Activated T-cell treated with anti-CD3 and anti-CD28 coated beads, Interleukin-2, amount 50 U/mL, for 72 hours (primary cell): ENCODE results near the gene MACC1. TPM values are rescaled to one million over a fixed set of nuclear protein-coding genes. Genes with fewer than 3 reads are reported as not detected.
A peak's percentile ranks its signal among the peaks of the same experiment; 100 is the strongest.

ENCODE experiments used
- ATAC-seq, 2 donors: fragments of 150-1000 bp; cut with Tn5 transposase; replicated peaks in 1 of 2; 2 replicates each; pipeline ENCODE4 v1.10.0; 2021; ENCODE audit warnings: moderate library complexity in 2 of 2, mild to moderate bottlenecking in 1 of 2
- DNase-seq, 2 donors: peaks; one replicate each; pipeline ENCODE4 v3.0.0; 2021 to 2022; ENCODE audit warnings: mixed read lengths in 1 of 2
- H3K27ac Mint-ChIP-seq: one replicate; pipeline ENCODE4 v1.8.0; 2022; ENCODE audit warnings: mild to moderate bottlenecking, moderate library complexity, mixed read lengths
- H3K27me3 Mint-ChIP-seq: one replicate; pipeline ENCODE4 v1.8.0; 2022; ENCODE audit warnings: low read depth, mixed read lengths
- H3K36me3 Mint-ChIP-seq, 2 donors: one replicate each; pipeline ENCODE4 v1.8.0; 2022; ENCODE audit warnings: mixed read lengths in 2 of 2, mild to moderate bottlenecking in 1 of 2; ENCODE audit not compliant: insufficient read depth in 2 of 2
- H3K4me1 Mint-ChIP-seq: one replicate; pipeline ENCODE4 v1.8.0; 2022; ENCODE audit warnings: low read depth, mixed read lengths
- H3K4me3 Mint-ChIP-seq, 2 donors: one replicate each; pipeline ENCODE4 v1.8.0; 2022; ENCODE audit warnings: mild to moderate bottlenecking in 2 of 2, mixed read lengths in 2 of 2, moderate library complexity in 2 of 2
- H3K9me3 Mint-ChIP-seq, 2 donors: one replicate each; pipeline ENCODE4 v1.8.0; 2022; ENCODE audit warnings: mixed read lengths in 2 of 2
- total RNA-seq, 2 donors: library from RNA; stranded (reverse); gene quantifications; one replicate each; pipeline ENCODE4 v1.2.3, GENCODE V29; 2022

Gene MACC1, protein sequence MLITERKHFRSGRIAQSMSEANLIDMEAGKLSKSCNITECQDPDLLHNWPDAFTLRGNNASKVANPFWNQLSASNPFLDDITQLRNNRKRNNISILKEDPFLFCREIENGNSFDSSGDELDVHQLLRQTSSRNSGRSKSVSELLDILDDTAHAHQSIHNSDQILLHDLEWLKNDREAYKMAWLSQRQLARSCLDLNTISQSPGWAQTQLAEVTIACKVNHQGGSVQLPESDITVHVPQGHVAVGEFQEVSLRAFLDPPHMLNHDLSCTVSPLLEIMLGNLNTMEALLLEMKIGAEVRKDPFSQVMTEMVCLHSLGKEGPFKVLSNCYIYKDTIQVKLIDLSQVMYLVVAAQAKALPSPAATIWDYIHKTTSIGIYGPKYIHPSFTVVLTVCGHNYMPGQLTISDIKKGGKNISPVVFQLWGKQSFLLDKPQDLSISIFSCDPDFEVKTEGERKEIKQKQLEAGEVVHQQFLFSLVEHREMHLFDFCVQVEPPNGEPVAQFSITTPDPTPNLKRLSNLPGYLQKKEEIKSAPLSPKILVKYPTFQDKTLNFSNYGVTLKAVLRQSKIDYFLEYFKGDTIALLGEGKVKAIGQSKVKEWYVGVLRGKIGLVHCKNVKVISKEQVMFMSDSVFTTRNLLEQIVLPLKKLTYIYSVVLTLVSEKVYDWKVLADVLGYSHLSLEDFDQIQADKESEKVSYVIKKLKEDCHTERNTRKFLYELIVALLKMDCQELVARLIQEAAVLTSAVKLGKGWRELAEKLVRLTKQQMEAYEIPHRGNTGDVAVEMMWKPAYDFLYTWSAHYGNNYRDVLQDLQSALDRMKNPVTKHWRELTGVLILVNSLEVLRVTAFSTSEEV
- under 1 TPM; 0.12 to 0.22 TPM for total RNA-seq

DNA sequence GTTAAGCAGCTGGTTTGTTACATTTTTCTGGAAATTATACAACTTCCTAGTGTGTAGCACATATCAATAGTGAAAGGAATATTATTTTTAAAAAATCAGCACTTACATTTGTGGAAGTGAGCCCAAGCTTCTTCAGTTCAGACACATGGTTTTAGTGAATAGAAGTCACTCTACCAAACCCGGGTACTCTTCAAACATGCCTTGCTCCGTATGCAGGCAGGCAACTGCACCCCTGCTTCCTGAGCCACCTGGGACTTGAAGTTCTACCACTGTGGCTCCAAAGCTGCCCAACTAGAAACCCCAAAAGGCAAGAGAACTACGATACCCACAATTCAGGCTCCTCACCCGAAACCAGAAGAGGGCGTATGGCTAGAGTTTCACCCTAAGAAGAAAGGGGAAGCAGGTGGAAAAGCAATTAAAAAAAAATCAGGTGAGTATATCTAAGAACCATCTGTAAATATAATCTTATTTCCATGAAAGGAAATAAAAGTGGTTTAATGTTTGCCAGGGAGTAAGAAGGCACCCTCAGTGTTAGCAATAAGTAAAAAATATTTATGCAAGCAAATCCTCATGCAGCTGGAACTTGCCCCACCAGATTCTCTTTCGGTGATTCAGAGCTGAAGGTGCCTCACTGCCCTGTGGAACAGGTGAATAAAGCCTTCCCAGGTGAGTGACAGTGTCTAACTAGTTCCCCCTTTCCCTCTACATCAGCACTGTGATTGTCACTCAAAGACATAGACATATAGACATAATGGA lies at the start of gene MACC1:
MACC1 (minus strand) TSS at position 192 of the 756 bp plus-strand sequence. CDS start 55,522 bp downstream, outside the sequence.
- Mint-ChIP-seq H3K4me3 (peak within 1 kb of the TSS in 1 of 2 donors; percentile 49), H3K9me3 (peaks cover 0 to 2% of the 10 kb centered on the region in 2 donors), H3K27me3 (peaks cover 15% of the 10 kb centered on the region), H3K4me1 (peaks cover 17% of the 10 kb centered on the region), H3K27ac (no peak within 1 kb of the TSS), H3K36me3 (no peaks in the 10 kb centered on the region)
- DNase-seq (no peak), ATAC-seq (peak; percentile 28 to 50)

DNA sequence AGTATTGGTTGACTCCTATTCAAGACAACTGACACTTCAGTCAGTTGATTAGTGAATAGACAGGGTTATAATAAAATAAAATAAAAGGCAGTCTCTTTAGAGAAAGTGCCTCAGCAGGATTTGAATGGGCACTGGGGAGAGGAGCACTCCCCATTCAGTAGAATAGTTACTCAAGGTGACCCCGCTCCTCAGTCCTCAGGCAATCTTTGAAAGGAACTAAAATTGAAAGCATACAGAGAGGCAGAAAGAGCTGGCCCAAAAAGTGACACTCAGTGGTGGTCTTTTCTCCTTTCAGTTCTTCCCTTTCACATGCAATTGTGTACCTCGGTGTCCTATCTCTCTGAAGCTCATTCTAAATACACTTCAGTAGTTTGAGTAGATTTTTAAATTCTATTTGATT lies 47.4 kb upstream of the MACC1 start:
- ATAC-seq, result no peak
- no peak overlapping the region for H3K27ac Mint-ChIP-seq
- H3K4me1 Mint-ChIP-seq, result no peaks in the 10 kb centered on the region

DNA sequence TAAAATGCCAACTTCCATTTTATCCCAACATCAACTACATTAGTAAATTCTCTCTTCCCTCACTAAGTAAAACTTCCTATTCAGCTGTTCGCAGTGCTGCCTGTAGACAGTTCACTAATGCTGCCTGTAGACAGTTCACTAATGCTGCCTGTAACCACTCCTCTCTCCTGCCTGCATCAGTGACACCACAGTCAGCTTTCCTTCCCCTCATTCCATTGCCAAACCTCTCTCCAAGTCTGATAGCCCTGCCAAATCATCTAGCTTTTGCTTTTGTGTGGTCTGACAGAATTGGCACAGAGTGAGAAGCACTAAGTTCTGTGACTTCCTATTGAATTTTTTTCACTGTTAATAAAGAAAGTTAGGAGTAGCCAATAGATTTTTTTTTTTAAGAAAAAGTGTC lies 43.0 kb upstream of the MACC1 start:
- Mint-ChIP-seq H3K27ac (no peak overlapping the region), H3K27me3 (no peaks in the 10 kb centered on the region), H3K36me3 (no peaks in the 10 kb centered on the region), H3K4me3 (no peak overlapping the region), H3K9me3 (no peaks in the 10 kb centered on the region), H3K4me1 (no peaks in the 10 kb centered on the region)
- DNase-seq (no peak), ATAC-seq (no peak)

More for the DNA sequence above, 47.4 kb upstream of the MACC1 start:
- Mint-ChIP-seq H3K36me3 (no peaks in the 10 kb centered on the region), H3K4me3 (no peak overlapping the region), H3K9me3 (no peaks in the 10 kb centered on the region), H3K27me3 (no peaks in the 10 kb centered on the region)
- no peak for DNase-seq

DNA sequence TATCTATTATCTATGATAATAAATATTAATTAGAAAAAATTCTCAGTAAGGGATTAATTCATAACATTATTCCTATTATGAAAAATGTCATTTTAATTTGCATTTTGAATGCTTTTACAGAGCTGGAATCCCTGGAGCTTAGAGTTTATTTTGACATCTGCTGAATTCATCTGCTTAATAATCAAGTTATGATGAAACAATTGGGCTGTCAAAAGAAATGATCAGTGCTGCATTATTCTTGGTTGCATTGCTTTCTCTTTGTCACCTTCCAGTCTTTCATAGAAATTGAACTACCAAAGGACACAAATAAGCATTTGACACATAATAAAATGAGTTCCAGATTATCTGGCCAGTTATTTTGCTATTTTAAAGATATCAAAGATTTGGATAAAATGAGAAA lies 40.0 kb upstream of the MACC1 start:
- H3K27ac Mint-ChIP-seq, result no peak overlapping the region
- DNase-seq (no peak), ATAC-seq (no peak)
- no peaks in the 10 kb centered on the region for H3K9me3 Mint-ChIP-seq
- no peaks in the 10 kb centered on the region for H3K36me3 Mint-ChIP-seq
- no peaks in the 10 kb centered on the region for H3K27me3 Mint-ChIP-seq
- H3K4me1 Mint-ChIP-seq, result no peaks in the 10 kb centered on the region
- no peak overlapping the region for H3K4me3 Mint-ChIP-seq

DNA sequence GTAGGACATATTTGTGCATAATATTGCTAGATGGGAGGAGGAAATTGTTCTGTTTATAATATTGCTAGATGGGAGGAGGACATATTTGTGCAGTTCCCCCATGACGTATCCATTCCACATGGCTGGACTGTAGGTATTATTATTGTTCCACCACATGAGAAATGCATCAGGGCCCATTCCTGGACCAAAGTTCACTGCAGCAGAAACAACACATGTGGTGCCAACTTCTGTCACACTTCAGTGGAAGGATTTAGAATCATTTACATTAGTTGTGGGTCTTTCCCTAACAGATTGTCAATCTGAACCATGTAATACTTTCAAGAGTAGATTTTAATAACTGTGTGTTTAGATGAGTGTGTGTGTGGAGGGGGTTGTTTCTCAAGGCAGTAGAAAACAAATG lies 32.7 kb upstream of the MACC1 start:
- no peaks in the 10 kb centered on the region for H3K36me3 Mint-ChIP-seq
- no peak for ATAC-seq

DNA sequence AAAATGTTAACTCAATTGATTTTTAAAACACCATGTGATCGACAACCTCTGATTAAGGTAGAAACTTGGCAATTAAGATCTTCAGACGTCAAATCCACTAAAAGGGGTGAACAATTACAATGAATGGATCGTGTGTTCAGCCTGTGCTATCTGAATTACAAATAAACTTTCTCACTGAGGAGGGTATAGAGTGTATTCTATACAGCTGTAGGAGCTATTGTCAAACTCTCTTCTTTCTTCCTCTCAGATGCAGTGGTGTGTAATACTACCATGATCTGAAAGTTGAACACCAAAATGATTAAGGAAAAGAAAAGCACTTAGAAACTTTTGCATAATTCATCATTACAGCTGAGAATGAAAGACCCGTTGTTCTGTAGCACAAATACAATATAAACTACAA lies 32.2 kb upstream of the MACC1 start:
- Mint-ChIP-seq H3K27ac (no peak overlapping the region), H3K36me3 (no peaks in the 10 kb centered on the region), H3K27me3 (peaks cover 12% of the 10 kb centered on the region), H3K4me1 (no peaks in the 10 kb centered on the region), H3K9me3 (peaks cover 3% of the 10 kb centered on the region in 2 donors), H3K4me3 (no peak overlapping the region)
- no peak for DNase-seq
- no peak for ATAC-seq

More for the DNA sequence above, 32.7 kb upstream of the MACC1 start:
- Mint-ChIP-seq H3K4me1 (no peaks in the 10 kb centered on the region), H3K9me3 (peaks cover 3% of the 10 kb centered on the region in 2 donors), H3K27ac (no peak overlapping the region), H3K27me3 (peaks cover 12% of the 10 kb centered on the region), H3K4me3 (no peak overlapping the region)
- no peak for DNase-seq

DNA sequence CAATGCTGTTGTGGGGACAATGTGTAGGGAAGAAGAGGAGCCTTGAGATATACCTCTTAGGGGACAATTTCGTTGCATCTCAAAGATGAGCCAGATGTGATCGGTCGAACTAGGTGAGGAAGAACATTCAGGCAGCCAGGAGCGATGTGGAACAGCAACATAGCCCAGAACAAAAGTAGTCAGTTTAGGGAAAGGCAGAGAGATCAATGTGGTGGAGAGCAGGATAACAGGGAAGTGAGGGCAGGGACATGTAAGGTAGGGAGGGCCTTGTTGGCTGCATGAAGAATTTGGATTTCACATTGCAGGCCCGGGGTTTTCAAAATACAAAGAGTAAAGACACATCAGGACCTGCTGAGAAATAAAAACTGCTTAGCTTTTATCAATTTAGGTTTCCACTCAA lies 29.1 kb upstream of the MACC1 start:
- DNase-seq (no peak), ATAC-seq (no peak)
- Mint-ChIP-seq H3K27me3 (peaks cover 20% of the 10 kb centered on the region), H3K4me1 (no peaks in the 10 kb centered on the region), H3K9me3 (peaks cover 3% of the 10 kb centered on the region in 2 donors), H3K27ac (no peak overlapping the region), H3K36me3 (no peaks in the 10 kb centered on the region), H3K4me3 (no peak overlapping the region)

DNA sequence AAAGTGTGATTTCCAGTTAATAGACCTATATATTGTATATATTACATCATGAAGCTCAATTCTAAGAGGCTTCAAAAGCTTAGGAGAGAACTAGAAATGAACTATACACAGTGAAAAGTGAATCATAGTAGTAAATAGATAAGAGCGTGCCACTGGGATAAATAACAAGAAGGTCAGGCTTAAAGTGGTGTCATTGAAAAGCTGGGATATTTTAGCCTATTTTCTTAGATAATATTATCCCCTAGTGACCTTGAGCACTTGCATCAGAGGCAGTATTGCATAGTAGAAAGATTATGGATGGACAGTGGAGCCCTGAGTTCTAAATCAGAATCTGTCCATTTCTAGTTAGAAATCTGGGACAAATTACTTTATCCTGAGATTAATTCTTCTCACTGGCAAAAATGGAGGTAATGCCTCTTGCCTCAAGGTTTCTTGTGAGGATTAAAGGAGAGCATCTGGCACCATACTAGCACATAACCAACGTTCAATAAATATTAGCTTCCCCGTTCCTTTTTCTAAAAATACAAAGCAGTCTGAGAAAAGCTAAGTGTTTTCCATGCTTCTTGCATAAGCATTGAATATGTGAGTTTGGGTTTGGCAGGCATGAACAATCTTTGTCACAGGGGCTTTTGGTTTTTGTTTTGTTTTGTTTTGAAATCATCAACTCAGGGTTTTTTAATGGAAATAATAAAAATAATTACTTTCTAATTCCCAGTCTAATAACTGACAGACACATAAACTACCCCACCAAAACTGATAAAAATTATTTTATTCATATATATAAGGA lies 27.3 kb upstream of the MACC1 start:
- H3K4me1 Mint-ChIP-seq, result peaks cover 6% of the 10 kb centered on the region
- no peak for ATAC-seq
- no peak overlapping the region for H3K27ac Mint-ChIP-seq
- H3K27me3 Mint-ChIP-seq, result peaks cover 15% of the 10 kb centered on the region
- peaks cover 3% of the 10 kb centered on the region in 2 donors for H3K9me3 Mint-ChIP-seq
- DNase-seq, result no peak
- H3K36me3 Mint-ChIP-seq, result no peaks in the 10 kb centered on the region
- H3K4me3 Mint-ChIP-seq, result no peak overlapping the region

DNA sequence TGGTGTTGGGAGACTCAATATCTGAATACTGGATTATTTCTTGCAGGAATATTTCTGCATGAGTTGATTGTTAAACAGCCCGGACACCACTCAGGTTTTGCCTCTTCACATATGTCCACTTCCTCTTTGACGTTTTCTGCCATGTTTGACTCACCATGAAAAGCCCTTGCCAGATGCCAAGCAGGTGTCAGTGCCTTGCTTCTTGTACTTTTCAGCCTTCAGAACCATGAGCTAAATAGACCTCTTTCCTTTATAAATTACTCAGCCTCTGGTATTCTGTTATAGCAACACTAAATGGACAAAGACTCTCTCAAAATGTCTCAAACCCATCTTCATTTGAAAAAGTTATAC lies 24.7 kb upstream of the MACC1 start:
- Mint-ChIP-seq H3K27ac (no peak overlapping the region), H3K27me3 (peaks cover 21% of the 10 kb centered on the region), H3K4me3 (no peak overlapping the region), H3K36me3 (no peaks in the 10 kb centered on the region), H3K4me1 (peaks cover 21% of the 10 kb centered on the region), H3K9me3 (peaks cover 3 to 4% of the 10 kb centered on the region in 2 donors)
- DNase-seq (no peak), ATAC-seq (no peak)

DNA sequence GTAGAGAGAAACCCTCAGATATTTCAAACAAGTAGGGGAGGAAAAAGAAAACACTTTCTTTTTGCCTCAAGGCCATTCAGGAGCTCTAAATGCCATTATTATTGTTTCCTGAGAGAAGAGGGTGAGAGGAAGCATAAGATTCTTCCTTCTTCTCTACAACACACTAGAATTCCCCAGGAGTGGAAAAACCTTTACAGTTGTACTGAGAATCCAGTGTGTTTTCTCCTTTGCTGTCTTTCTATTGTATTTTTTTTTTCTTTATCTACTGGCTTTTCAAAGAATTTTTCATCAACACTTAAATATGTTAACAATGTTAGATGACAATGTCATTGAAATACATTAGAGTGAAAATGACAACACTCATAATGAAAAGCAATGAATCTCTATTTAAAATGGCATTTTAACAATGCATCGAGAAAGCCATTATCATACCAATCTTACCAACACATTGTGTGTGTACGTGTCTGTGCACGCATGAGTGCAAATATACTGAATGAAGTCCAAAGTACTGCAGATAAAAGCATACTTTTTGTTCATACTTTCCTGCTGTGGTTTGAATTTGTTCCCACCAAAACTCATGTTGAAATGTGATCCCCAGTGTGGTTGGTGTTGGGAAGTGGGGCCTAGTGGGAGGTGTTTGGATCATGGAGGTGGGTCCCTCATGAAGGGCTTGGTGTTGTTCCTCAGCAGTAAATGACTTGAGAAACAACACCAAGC lies 24.2 kb upstream of the MACC1 start:
- no peak overlapping the region for H3K27ac Mint-ChIP-seq
- no peak overlapping the region for H3K4me3 Mint-ChIP-seq
- DNase-seq (no peak), ATAC-seq (no peak)
- peaks cover 25% of the 10 kb centered on the region for H3K27me3 Mint-ChIP-seq
- H3K9me3 Mint-ChIP-seq, result peaks cover 3 to 4% of the 10 kb centered on the region in 2 donors
- no peaks in the 10 kb centered on the region for H3K36me3 Mint-ChIP-seq
- peaks cover 21% of the 10 kb centered on the region for H3K4me1 Mint-ChIP-seq

DNA sequence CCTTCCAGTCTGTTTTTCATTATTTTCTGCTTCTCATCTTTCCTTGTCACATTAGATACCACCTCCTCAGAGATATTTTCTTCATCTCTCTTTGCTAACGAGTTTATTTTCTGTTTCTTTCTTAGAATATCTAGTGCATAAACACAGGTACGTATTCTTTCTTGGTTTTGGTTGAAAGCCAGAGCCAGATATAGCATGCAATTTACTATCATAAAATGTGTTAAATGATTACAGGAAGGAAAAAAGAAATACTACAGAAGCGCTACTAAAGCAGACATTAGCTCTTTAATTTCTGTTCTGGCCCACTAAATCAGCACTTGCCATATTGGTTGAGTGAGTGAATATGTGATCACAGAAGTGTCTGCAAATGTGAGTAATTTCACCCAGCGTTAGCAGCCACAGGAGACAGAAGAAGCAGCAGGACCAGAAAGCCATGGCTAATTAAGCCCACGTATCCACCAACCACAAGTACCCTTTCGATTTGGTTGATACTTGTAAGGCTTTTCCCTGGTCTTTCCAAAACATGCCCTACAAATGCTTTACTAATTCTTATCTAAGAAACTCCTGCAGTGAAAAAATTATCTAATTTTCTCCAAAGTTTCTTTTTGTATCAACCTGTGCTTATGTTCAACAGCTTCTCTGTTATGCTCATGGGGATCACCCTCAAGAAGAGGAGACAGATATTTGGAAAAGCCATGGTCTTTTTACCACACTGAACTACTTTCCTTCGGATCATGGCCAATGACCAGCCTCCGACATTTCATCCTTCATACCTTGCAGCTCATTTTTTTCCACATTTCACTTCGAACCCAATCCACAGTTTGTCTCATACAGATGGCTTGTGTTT lies 23.1 kb upstream of the MACC1 start:
- ATAC-seq, result peak in 1 of 2 donors; percentile 39
- Mint-ChIP-seq H3K27me3 (peaks cover 35% of the 10 kb centered on the region), H3K36me3 (no peaks in the 10 kb centered on the region), H3K4me3 (peak overlapping the region in 1 of 2 donors; percentile 37), H3K4me1 (peaks cover 21% of the 10 kb centered on the region), H3K27ac (peak overlapping the region; percentile 4), H3K9me3 (peaks cover 0 to 1% of the 10 kb centered on the region in 2 donors)
- no peak for DNase-seq
